CD4-positive, alpha-beta T cell treated with Interferon gamma for 1 hour (primary cell): ENCODE results near the gene ELOVL6.
"Not testable (repeated sequence)": the region's sequence is repeated elsewhere in the genome, so short reads cannot be mapped to it uniquely, and the experiment has no call there.

ENCODE experiments used
- DNase-seq: peaks from one replicate; pipeline ENCODE4 v3.0.0-alpha.2; 2020

Gene ELOVL6

GRCh38 chr4:110064934-110065333, 133.5 kb downstream of the ELOVL6 start:
- DNase-seq: no peak

- DNase-seq: no peak
These were observed 134.1 kb downstream of the ELOVL6 start for GRCh38 chr4:110064295-110064694.

GRCh38 chr4:110062166-110062565, 136.2 kb downstream of the ELOVL6 start:
- DNase-seq: no peak

- DNase-seq: no peak
These were observed 137.3 kb downstream of the ELOVL6 start for GRCh38 chr4:110061076-110061475.

- DNase-seq: no peak
These were observed 138.7 kb downstream of the ELOVL6 start for GRCh38 chr4:110059556-110060191.

GRCh38 chr4:110058677-110059076, 139.7 kb downstream of the ELOVL6 start:
- DNase-seq: no peak

GRCh38 chr4:110055158-110055768, 143.2 kb downstream of the ELOVL6 start:
- no peak for DNase-seq

- DNase-seq: peak; percentile 31
These were observed 148.2 kb downstream of the ELOVL6 start for GRCh38 chr4:110049951-110050925.

- DNase-seq: no peak
These were observed 151.8 kb downstream of the ELOVL6 start for GRCh38 chr4:110046588-110047049.

- no peak for DNase-seq
These were observed 155.6 kb downstream of the ELOVL6 start for GRCh38 chr4:110042545-110043517.

- DNase-seq: no peak
These were observed 156.7 kb downstream of the ELOVL6 start for GRCh38 chr4:110041735-110042134.

GRCh38 chr4:110039164-110039563, 159.3 kb downstream of the ELOVL6 start:
- not testable (repeated sequence) for DNase-seq

GRCh38 chr4:110034026-110034393, 164.4 kb downstream of the ELOVL6 start:
- peak; percentile 18 for DNase-seq

GRCh38 chr4:110033355-110034025, 164.9 kb downstream of the ELOVL6 start:
- no peak for DNase-seq

GRCh38 chr4:110032603-110033002, 165.8 kb downstream of the ELOVL6 start:
- peak; percentile 39 for DNase-seq

GRCh38 chr4:110025718-110026117, 172.7 kb downstream of the ELOVL6 start:
- DNase-seq: no peak

GRCh38 chr4:110025056-110025455, 173.4 kb downstream of the ELOVL6 start:
- DNase-seq: no peak

- no peak for DNase-seq
These were observed 176.0 kb downstream of the ELOVL6 start for GRCh38 chr4:110022457-110022856.

- no peak for DNase-seq
These were observed 177.6 kb downstream of the ELOVL6 start for GRCh38 chr4:110020646-110021443.

GRCh38 chr4:110020139-110020538, 178.3 kb downstream of the ELOVL6 start:
- DNase-seq: no peak

GRCh38 chr4:110019153-110019552, 179.3 kb downstream of the ELOVL6 start:
- DNase-seq: no peak
